PFSK-1 (cell line): ENCODE measurements around the gene CDH19.

ENCODE experiments used
- FOXP2 ChIP-seq: optimal IDR thresholded peaks from 2 replicates; pipeline ENCODE3; 2011; ENCODE audit warnings: borderline replicate concordance, control low read depth, inconsistent platforms; ENCODE audit not compliant: insufficient read depth; ENCODE audit errors: extremely low read length, extremely low read depth
- POLR2AphosphoS5 ChIP-seq: IDR thresholded peaks from 2 replicates; pipeline ENCODE4 v1.6.1; 2012; ENCODE audit warnings: low read depth, mild to moderate bottlenecking, control low read depth, low read length, moderate library complexity
- SIN3A ChIP-seq: IDR thresholded peaks from 2 replicates; pipeline ENCODE4 v1.6.1; 2012; ENCODE audit warnings: mild to moderate bottlenecking, low read length, moderate library complexity, borderline replicate concordance; ENCODE audit not compliant: insufficient read depth
- TAF1 ChIP-seq: IDR thresholded peaks from 2 replicates; pipeline ENCODE4 v1.6.1; 2012; ENCODE audit warnings: low read length, control low read depth, borderline replicate concordance; ENCODE audit not compliant: insufficient read depth
- TF ChIP-seq, protein P1 (sequence below), 2 experiments: IDR thresholded peaks; 2 replicates each; pipeline versions ENCODE4 v1.6.1 to v1.8.0; 2011 to 2012; ENCODE audit warnings: low read depth in 2 of 2, low read length in 2 of 2, control low read depth in 1 of 2, inconsistent platforms in 1 of 2, mild to moderate bottlenecking in 1 of 2, moderate library complexity in 1 of 2; ENCODE audit not compliant: insufficient read depth in 1 of 2

DNA sequence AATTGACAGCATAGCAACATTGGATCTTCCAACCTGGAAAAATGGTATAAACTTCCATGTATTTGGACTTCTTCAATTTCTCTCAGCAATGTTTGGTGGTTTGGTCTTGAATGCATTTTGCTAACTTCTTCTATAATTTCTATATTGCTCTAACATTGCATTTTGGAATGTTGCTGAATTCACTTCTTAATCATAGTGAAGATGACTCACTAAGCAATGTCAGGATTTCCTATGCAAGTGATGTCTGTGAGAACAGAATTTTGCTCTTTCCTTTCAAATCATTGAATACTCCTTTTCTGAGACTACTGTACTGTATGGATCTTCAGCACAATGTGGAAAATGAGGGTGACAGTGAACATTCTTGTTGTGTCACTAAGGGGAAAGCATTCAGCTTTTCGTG, 28.9 kb upstream of the CDH19 start:
- TF ChIP-seq, protein P1, sequence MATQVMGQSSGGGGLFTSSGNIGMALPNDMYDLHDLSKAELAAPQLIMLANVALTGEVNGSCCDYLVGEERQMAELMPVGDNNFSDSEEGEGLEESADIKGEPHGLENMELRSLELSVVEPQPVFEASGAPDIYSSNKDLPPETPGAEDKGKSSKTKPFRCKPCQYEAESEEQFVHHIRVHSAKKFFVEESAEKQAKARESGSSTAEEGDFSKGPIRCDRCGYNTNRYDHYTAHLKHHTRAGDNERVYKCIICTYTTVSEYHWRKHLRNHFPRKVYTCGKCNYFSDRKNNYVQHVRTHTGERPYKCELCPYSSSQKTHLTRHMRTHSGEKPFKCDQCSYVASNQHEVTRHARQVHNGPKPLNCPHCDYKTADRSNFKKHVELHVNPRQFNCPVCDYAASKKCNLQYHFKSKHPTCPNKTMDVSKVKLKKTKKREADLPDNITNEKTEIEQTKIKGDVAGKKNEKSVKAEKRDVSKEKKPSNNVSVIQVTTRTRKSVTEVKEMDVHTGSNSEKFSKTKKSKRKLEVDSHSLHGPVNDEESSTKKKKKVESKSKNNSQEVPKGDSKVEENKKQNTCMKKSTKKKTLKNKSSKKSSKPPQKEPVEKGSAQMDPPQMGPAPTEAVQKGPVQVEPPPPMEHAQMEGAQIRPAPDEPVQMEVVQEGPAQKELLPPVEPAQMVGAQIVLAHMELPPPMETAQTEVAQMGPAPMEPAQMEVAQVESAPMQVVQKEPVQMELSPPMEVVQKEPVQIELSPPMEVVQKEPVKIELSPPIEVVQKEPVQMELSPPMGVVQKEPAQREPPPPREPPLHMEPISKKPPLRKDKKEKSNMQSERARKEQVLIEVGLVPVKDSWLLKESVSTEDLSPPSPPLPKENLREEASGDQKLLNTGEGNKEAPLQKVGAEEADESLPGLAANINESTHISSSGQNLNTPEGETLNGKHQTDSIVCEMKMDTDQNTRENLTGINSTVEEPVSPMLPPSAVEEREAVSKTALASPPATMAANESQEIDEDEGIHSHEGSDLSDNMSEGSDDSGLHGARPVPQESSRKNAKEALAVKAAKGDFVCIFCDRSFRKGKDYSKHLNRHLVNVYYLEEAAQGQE (IDR thresholded peaks at IDR 0.05; ENCODE audit: insufficient read depth in 1 of 2, low read depth in 2 of 2, low read length in 2 of 2): no peak
- TF ChIP-seq TAF1 (no peak), POLR2AphosphoS5 (no peak), SIN3A (no peak), FOXP2 (no peak)
